IPS DF 4.7 (cell line): ENCODE data around the gene NEXMIF.
"Not testable (repeated sequence)": the region's sequence is repeated elsewhere in the genome, so short reads cannot be mapped to it uniquely, and the experiment has no call there.

Experiments
- DNase-seq: peaks from one replicate; pipeline ENCODE4 v3.0.0-alpha.2; 2013; ENCODE audit warnings: low spot score; ENCODE audit errors: extremely low read depth

Gene NEXMIF

GRCh38 chrX:74925225-74926088, at the start of gene NEXMIF:
Gene NEXMIF (minus strand): TSS chrX:74925452.
- DNase-seq = no peak

DNA sequence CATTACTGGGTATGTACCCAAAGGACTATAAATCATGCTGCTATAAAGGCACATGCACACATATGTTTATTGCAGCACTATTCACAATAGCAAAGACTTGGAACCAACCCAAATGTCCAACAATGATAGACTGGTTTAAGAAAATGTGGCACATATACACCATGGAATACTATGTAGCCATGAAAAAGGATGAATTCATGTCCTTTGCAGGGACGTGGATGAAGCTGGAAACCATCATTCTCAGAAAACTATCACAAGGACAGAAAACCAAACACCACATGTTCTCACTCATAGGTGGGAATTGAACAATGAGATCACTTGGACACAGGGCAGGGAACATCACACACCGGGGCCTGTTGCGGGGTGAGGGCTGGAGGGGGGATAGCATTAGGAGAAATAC, 36.7 kb upstream of the NEXMIF start:
- DNase-seq = not testable (repeated sequence)

DNA sequence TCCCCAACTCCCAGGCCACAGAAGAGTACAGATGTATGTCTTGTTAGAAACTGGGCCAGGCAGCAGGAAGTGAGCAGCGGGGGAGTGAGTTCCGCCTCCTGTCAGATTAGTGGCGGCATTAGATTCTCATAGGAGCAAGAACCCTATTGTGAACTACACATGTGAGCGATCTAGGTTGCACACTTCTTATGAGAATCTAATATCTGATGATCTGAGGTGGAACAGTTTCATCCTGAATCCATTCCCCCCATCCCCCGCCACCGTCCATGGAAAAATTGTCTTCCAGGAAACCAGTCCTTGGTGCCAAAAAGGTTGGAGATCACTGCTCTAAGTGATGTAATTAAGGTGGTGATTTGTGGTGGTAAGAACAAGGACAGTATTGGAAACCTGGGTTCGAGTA, 24.5 kb upstream of the NEXMIF start:
- no peak for DNase-seq

- no peak for DNase-seq
These were observed 15.2 kb upstream of the NEXMIF start for GRCh38 chrX:74940414-74940813.

GRCh38 chrX:74931214-74931613, 6.0 kb upstream of the NEXMIF start:
- DNase-seq = no peak

- no peak for DNase-seq
These were observed 615 bp downstream of the NEXMIF start for GRCh38 chrX:74924449-74925224.

- no peak for DNase-seq
These were observed 1.3 kb downstream of the NEXMIF start for GRCh38 chrX:74923942-74924448.

- DNase-seq = no peak
These were observed 2.2 kb downstream of the NEXMIF start for GRCh38 chrX:74922922-74923543.

DNA sequence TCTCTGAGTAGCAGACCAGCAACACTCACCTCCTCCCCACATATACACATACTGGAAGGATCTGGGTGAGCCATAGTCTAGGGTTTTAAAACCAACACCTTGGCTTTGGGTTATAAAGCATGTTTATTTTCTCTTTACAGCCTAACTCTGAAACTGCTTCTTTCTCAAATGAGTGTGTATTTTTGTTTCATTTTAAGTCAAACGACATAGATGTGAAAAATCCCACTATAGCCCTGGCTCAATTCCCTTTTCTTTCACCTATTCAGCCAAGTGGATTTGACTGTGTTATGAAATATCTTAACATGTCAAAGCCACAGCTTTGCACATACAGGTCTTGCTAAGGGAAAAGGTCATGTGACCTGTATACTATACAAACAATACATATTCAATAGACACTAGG, 13.8 kb downstream of the NEXMIF start:
- DNase-seq = no peak

GRCh38 chrX:74906417-74906816, 18.8 kb downstream of the NEXMIF start:
- DNase-seq = no peak

DNA sequence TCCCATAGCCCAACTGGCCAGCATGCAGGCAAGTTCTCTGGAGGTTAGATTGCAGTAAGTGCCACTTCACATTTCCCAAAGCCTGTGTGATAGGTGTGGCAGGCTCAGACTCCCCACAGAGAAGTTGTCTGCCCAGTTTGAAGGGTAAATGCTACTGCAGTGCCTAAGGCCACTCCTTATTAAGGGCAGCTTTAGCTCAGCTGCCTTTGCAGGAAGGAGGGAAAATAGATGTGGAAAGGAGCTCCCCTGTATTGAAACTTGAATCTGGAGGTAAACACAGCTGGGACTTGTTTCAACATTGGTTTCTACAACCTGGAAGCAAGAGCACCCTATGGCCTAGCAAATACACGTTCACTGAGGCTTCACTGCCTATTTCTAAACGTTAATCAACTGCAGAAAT, 22.4 kb downstream of the NEXMIF start:
- no peak for DNase-seq

DNA sequence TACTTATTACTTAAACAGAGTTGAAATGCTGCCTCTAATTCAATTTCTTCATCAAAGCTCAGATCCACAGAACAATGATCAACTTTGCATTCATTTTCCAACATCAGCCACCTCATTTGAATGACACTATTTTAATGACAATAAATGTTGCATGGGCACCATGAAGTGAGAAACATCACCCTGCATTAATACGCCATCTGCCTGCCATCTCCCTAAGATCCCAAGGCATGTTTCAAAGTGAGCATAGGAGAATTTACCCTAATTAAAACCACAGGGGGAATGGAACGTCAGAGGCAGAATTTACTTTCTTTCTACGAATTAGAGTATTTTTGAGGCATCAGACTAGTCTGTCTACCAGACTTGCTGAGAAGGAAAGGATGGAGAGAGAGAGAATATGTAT, 32.7 kb downstream of the NEXMIF start:
- DNase-seq = no peak

GRCh38 chrX:74890676-74891430, 34.4 kb downstream of the NEXMIF start:
- no peak for DNase-seq

DNA sequence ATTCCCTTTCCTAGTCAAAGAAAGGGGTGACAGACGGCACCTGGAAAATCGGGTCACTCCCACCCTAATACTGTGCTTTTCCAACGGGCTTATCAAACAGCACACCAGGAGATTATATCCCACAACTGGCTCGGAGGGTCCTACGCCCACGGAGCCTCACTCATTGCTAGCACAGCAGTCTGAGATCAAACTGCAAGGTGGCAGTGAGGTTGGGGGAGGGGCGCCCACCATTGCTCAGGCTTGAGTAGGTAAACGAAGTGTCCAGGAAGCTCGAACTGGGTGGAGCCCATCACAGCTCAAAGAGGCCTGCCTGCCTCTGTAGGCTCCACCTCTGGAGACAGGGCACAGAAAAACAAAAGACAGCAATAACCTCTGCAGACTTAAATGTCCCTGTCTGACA, 42.9 kb downstream of the NEXMIF start:
- not testable (repeated sequence) for DNase-seq

GRCh38 chrX:74865725-74866124, 59.5 kb downstream of the NEXMIF start:
- no peak for DNase-seq

GRCh38 chrX:74853255-74853654, 72.0 kb downstream of the NEXMIF start:
- DNase-seq = peak; percentile 14

DNA sequence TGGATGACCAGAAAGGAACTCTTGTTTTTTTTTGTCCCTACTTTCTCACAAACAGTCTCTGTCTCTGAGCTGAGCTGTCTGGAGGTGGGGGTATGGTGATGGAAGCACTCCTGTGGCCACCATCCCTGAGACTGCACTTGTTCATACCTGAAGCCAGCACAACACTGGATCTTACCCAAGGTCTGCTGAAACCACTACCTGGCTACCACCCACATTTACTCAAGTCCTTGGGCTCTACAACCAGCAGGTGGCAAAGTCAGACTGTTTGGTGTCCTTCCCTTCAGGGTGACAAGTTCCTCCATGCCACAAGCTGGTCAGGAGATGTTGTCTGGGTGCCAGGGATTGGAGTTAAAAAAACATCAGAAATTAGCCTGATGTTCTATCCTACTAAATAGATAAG, 89.7 kb downstream of the NEXMIF start:
- no peak for DNase-seq

DNA sequence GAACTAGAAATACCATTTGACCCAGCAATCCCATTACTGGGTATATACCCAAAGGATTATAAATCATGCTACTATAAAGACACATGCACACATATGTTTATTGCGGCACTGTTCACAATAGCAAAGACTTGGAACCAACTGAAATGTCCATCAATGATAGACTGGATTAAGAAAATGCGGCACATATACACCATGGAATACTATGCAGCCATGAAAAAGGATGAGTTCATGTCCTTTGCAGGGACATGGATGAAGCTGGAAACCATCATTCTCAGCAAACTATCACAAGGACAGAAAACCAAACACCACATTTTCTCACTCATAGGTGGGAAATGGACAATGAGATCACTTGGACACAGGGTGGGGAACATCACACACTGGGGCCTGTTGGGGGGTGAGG, 105.5 kb downstream of the NEXMIF start:
- not testable (repeated sequence) for DNase-seq

- DNase-seq = no peak
These were observed 110.6 kb downstream of the NEXMIF start for GRCh38 chrX:74814681-74815080.

DNA sequence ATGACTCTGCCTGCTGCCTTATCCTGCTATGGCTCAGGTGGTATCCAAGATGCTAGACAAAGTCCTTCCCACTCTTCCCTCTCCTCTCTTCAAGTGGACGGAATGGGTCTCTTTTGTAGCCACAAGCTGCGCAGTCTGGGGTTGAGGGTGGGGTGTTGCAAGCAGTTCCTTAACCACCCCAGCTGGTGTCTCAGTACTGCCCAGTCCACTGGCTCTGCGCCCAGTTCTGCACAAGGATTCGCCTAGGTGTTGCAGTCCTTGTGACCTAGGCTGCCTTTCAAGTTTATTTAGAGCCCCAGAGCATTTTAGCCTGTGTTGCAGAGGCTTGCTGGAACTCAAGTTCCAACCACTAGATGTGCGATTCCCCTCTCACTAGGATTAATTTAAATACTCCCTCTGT, 120.7 kb downstream of the NEXMIF start:
- DNase-seq = no peak

GRCh38 chrX:74800062-74800461, 125.2 kb downstream of the NEXMIF start:
- no peak for DNase-seq
